NCI-H2029 (cell line): ENCODE results near the gene DAP3.
A peak's percentile ranks its signal among the peaks of the same experiment; 100 is the strongest.
"Not testable (repeated sequence)": the region's sequence is repeated elsewhere in the genome, so short reads cannot be mapped to it uniquely, and the experiment has no call there.

Experiments
- DNase-seq: peaks from one replicate; lab custom pipeline; 2025; lab: John Stamatoyannopoulos, UW

DAP3 gene

DNA sequence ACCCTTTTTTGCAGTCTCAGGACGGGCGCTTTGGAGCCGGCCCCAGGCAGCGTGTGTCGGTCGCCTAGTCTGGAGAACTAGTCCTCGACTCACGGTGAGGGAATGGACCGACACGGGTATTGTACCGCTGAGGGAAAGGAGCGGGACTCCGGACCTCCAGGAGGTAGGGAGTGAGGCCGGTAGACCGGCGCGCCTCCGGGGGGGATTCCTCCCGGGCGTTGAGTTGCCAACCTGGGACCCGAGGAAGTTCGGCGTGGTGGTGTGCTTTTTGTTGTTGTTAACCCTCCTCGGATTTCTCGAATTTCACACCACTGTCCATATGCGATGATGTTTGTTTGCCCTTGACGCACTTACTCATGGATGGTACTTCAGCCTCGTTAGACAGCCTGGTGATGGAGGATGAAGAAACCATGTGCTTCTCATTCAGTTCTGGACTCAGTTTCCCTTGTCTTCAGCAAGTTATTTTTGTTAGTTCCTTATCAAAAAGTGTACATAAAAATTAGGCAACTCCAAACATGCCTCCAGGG is at the start of gene DAP3:
DAP3 (plus strand) TSS at position 11 of the 527 bp plus-strand sequence. CDS start 20,689 bp downstream, outside the sequence.
- peak; percentile 56 for DNase-seq

DNA sequence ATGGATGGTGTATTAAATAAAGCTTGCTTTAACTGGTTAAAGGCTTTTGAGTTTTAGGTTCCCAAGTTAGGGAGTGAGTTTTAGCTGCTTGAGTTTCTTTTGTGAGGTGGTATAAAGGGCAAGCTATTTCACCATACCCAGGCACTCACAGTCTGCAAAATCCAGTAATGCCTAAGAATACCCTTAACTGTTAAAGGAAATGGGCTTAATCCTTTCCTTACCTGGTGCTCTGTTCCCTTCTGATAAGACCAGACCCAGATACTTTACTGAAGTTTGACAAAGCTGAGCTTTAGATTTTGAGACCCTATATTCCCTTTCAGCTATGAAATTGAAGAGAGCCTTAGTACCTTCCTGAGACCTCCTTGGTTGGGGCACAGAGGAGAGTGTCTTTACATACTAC is 48.5 kb upstream of the DAP3 start:
- no peak for DNase-seq

DNA sequence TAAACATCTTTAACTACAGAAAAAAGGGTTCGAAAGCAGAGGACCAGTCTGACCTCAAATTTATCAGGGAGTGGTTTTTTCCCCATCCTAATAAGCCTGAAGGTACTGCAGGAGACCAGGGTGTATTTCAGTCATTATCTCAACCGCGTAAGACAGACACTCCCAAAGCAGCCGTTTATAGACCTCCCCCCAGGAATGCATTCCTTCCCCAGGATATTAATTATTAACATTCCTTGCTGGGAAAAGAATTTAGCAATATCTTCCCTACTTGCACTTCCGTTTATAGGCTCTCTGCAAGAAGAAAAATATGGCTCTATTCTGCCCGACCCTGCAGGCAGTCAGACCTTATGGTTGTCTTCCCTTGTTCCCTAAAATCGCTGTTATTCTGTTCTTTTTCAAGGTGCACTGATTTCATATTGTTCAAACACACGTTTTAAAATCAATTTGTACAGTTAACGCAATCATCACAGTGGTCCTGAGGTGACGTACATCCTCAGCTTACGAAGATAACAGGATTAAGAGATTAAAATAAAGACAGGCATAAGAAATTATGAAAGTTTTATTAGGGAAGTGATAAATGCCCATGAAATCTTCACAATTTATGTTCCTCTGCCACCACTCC is 46.2 kb upstream of the DAP3 start:
- not testable (repeated sequence) for DNase-seq

DNA sequence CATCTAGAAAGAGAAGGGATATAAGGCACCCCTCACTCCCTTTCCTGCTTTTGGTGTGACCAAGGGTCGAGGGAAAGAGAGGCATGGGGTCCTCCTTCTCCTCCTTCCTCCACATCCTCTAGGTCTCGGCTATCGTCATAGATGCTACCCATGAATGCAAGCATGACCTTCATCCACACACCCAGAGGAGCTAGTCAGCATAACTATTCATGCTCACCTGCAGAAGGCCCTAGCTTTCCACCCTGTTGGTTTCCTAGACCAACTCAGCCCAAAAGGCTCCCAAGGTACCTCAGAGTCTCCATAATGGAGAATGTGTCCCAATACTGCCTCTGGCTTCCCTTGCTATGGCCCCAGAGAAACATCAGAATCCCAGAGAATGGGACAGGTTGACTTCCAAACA is 45.7 kb upstream of the DAP3 start:
- DNase-seq, result no peak

DNA sequence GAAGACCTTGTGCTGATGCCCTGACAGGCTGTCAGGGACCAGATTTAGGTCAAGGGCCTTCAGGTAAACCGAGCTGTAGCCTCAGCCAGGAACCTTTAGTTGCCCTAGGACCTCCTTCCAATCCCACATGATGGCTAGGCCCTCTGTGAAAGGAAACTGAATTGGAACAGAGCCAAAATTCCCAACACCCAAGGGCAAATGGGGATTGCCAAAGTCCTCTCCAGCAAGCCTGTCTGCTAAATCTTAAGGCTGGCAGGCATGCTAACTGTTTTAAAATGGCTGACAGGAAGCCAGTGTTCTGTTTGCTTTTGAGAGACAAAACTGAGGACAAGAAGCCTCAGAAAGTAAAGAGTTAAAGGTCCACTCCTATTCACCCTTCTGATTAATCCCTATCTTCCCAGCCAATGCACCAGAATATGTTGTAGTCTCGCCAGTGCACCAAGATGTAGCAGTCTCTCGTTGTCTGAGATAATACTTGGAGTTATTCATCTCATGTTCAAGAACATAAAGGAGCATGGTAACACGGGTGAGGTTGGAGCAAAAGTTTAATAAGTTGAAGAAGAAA is 43.8 kb upstream of the DAP3 start:
- DNase-seq, result peak; percentile 5

- no peak for DNase-seq
These were observed 43.2 kb upstream of the DAP3 start for GRCh38 chr1:155645648-155646047.

DNA sequence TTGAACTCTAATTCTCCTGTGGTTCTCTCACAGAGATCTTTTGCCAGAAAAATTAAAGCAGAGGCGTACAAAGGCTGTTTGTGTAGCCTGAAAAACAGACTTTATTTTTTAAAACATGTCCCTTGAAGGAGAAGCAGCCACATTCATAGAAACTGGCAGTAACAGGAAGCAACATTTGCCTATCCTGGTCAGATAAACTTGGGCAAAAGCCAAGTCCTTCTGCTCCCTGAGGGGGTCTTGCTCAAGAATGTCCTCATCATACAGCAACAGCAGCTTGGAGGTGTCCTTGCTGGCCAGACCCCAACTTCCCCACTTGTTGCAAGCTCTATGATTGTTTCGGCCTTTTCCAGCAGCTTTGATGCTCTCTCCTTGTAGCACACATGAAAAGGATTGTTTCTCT is 42.6 kb upstream of the DAP3 start:
- no peak for DNase-seq

DNA sequence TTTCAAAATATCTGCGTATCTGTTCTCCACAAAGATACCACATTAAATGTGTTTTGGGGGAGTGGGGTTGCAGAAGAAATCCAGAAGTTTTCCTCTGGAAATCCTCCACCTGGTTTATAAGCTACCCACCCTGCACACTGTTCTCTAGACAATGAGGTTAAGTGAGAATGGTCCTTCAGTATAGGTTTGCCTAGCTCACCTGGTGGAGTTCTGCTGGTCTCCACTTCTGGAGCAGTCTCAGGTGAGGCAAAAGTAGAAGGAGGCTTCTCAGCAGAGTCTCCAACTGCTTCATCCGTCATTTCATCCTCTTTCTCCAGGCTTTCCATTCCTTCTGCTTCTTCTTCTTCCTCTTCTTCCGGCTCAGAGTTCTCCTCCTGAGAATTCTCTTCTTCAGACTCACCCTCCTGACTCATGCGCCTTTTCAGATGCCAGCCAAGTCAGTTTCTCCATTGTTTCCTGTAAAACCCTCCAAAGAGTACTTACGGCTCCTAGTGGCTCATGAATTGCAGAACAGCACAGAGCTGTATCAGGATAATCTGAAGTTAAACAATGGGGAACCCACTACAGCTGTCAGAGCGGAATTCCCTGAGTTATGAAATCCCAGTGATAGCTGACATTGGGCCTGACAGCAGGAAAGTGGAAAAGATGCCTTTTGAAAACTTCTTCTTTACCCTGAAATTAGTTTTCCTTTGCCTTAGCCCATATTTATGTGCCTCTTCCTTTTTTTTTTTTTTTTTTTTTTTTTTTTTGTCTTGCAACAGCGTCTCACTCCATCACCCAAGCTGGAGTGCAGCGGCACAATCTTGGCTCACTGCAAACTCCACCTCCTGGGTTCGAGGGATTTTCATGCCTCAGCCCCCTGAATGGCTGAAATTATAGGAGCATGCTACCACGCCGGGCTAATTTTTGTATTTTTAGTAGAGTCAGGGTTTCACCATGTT is 40.4 kb upstream of the DAP3 start:
- DNase-seq, result no peak

DNA sequence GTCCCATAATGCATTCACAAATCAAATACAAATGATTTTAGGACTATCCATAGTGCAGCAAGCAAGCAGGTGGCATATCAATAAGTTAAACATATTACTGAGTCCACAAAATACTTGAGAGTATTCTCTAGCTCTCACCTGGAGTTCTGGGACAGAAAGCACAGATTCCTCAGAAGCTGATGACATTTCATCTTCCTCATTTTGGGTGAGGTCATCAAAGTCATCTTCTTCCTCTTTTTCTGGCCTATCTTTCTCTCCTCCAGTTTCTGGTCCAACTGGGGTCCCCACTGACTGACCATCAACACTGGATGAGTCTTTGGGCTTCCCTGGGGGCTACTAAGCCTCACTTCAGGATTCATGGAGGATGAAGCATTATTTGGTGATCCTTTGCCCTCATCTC is 39.2 kb upstream of the DAP3 start:
- no peak for DNase-seq

DNA sequence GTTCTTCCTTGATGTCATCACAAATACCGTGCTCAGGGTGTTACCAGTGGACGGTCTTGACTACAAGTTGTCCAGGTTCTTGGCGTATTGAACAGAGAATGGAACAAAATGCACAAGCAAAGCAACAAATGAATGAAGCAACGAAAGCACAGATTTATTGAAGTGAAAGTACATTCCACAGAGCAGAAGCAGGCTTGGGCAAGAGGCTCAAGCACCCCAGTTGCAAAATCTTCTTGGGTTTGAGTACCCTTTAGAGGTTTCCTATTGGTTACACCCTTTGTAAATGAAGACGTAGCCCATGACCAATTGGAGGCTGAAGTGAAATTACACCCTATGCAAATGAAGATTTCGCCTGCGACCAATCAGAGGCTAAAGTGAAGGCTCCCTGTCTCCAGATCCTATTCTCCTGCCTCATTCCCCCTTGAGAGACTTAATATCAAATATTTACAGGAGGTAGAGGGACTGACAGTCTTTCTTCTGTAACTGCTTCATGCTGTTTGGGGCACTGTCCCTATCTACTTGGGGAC is 38.6 kb upstream of the DAP3 start:
- DNase-seq, result no peak

DNA sequence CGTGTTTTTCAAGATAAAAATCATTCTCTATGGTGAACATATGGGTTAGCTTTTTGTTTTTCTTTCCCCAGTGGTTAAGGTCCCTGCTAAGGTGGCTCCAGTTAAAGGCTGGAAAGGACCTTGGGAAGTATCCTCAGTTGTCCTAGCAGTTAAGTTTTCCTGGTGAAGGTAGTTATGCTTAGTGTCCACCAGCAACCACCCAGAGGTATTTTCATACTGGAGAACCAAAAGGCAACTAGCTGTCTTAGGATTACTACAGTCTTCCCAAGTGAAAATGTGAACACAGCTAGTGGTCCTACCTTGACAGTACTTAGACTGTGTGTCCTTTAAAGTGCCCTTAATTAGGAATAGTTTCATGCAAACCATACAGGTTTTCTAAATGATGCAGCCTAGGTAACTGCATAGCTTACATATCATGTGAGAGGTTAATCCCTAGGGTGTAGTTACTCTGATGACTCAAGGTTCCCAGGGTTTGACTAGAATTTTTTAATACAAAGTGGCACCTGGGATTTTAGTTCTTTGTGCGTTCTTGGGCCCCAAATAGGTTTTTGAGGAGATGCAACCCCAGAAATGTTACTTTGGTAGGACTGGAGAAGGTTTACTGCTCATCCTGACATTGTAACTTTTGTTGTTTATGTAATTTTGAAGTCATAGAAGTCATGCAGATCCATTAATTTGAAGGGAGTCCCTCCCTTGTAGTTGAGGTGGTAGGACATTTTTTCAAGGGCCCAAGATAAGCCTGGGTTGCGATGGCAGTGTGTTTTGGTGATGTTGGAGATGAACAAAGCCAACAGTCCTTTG is 36.8 kb upstream of the DAP3 start:
- DNase-seq, result no peak

DNA sequence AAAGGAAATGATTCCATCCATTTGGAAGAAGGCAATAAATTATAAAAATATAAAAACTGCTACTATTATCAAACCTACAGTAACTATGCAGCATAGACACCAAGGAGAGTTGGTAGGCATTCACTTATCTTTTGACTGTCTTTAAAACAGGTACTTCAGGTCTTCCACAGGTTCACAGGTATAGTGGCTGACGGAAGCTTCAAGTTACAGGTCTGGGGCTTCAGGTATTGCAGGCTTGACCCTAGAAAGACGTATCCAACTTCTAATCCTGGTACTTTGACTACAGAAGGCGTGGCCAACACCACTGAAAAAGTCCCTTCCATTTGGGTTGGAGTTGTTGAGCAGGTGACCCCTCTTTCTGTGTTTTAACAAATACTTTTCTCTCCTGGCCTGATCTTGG is 35.9 kb upstream of the DAP3 start:
- no peak for DNase-seq

- peak; percentile 64 for DNase-seq
These were observed 31.4 kb upstream of the DAP3 start for GRCh38 chr1:155657463-155657862.

GRCh38 chr1:155661239-155661638 is 27.7 kb upstream of the DAP3 start:
- not testable (repeated sequence) for DNase-seq

DNA sequence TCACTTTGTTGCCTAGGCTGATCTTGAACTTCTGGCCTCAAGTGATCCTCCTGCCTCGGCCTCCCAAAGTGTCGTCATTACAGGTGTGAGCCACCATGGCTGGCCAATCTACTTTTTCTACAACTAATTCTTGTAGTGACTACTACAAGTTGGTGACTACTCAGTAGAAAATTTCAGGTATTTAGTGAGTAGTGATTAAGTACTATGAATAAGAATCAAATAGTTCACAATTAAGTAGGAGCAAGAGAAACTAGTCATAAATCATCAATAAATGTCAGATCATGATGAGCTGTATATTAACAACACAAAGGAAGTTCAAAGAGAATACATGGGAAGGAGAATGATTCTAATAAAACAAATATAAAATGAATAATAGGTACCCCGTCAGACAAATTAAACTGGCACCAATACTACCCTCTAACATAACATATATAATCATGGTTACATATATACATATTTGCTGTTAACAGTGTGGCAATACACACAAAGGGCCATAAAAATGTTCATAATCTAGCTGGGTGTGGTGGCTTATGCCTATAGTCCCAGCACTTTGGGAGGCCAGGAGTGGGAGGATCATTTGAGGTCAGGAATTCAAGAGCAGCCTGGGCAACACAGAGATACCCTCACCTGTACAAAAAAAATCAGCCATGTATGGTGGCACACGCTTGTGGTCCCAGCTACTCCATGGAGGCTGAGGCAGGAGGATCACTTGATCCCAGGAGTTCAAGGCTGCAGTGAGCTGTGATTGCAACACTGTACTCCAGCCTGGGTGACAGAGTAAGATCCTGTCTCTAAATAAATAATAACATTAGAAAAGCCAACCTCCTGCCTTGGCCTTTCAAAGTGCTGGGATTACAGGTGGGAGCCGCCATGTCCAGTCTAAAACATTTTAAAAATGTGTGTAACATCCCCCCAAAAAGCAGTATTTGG is 19.4 kb upstream of the DAP3 start:
- DNase-seq, result no peak

DNA sequence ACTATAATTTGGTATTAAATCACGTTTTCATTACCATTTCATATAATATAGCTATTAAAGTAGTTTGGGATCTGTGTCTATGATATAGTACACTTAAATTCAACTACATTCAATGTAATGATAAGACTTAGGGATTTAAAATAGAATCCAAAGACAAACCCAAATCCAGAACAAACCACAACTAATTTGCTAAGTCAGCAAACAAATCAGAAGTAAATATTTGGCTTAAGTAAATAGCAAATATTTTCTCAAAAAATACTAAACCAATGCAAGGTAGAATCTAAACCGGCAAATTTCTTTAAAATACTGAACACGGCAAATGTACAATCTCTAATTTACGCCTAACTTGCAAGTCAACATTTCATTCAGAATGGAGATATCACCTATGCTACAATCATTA is 17.1 kb upstream of the DAP3 start:
- no peak for DNase-seq

GRCh38 chr1:155673003-155673402 is 15.9 kb upstream of the DAP3 start:
- DNase-seq, result no peak

GRCh38 chr1:155678027-155678426 is 10.9 kb upstream of the DAP3 start:
- DNase-seq, result no peak

- not testable (repeated sequence) for DNase-seq
These were observed 9.9 kb upstream of the DAP3 start for GRCh38 chr1:155678992-155679391.

DNA sequence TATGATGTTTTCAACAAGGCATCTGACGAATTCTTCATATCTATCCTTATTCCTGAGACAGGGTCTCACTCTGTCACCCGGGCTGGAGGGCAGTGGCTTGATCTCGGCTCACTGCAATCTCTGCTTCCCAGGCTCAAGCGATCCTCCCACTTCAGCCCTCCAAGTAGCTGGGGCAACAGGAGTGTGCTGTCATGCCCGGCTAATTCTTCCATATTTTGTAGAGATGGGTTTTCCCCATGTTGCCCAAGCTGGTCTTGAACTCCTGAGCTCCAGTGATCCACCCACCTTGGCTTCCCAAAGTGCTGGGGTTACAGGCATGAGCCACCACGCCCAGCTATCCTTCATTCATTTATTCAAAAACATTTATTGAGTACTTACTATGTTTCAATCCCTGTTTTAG is 8.4 kb upstream of the DAP3 start:
- DNase-seq, result no peak

GRCh38 chr1:155681776-155682175 is 7.1 kb upstream of the DAP3 start:
- DNase-seq, result no peak
